Liver (tissue), 9 donors: ENCODE data around the gene NARF. TPM values are rescaled to one million over a fixed set of nuclear protein-coding genes. Genes with fewer than 3 reads are reported as not detected.

ENCODE experiments used
- DNase-seq: peaks from one replicate; pipeline ENCODE4 v3.0.0-alpha.2; 2017; ENCODE audit warnings: low spot score
- H3K27ac ChIP-seq, 2 donors: one replicate each; pipeline ENCODE4 v1.7.0; 2013; ENCODE audit warnings: inconsistent platforms in 2 of 2, low read length in 2 of 2, control low read depth in 1 of 2, low read depth in 1 of 2, mild to moderate bottlenecking in 1 of 2
- H3K27me3 ChIP-seq, 4 donors: one replicate each; pipeline versions ENCODE4 v1.6.1 to v1.7.0; 2013; ENCODE audit warnings: low read length in 3 of 4, inconsistent platforms in 1 of 4, mild to moderate bottlenecking in 1 of 4, moderate library complexity in 1 of 4; ENCODE audit not compliant: control insufficient read depth in 4 of 4, insufficient read depth in 4 of 4
- H3K36me3 ChIP-seq, 4 donors: one replicate each; pipeline versions ENCODE4 v1.6.1 to v1.7.0; 2013; ENCODE audit warnings: low read length in 3 of 4, mild to moderate bottlenecking in 3 of 4, low read depth in 1 of 4, moderate library complexity in 1 of 4; ENCODE audit not compliant: control insufficient read depth in 4 of 4, insufficient read depth in 3 of 4
- H3K4me1 ChIP-seq, 4 donors: one replicate each; pipeline versions ENCODE4 v1.6.1 to v1.7.0; 2013; ENCODE audit warnings: low read length in 3 of 4, mild to moderate bottlenecking in 3 of 4, moderate library complexity in 1 of 4; ENCODE audit not compliant: control insufficient read depth in 4 of 4, insufficient read depth in 4 of 4
- H3K4me3 ChIP-seq, 3 donors: one replicate each; pipeline versions ENCODE4 v1.6.1 to v1.7.0; 2013; ENCODE audit warnings: low read length in 3 of 3, control low read depth in 1 of 3, low read depth in 1 of 3, mild to moderate bottlenecking in 1 of 3
- H3K9ac ChIP-seq, 2 donors: one replicate each; pipeline ENCODE4 v1.7.0; 2013; ENCODE audit warnings: low read length in 2 of 2, mild to moderate bottlenecking in 2 of 2, moderate library complexity in 2 of 2, control low read depth in 1 of 2, low read depth in 1 of 2
- H3K9me3 ChIP-seq, 4 donors: one replicate each; pipeline versions ENCODE4 v1.6.1 to v1.7.0; 2013; ENCODE audit warnings: low read length in 3 of 4; ENCODE audit not compliant: control insufficient read depth in 4 of 4
- ATF3 ChIP-seq: IDR thresholded peaks from 2 replicates; pipeline ENCODE4 v1.6.1; 2016; ENCODE audit warnings: antibody characterized with exemption
- CTCF ChIP-seq: fragments of 150-350 bp; IDR thresholded peaks from 2 replicates; pipeline ENCODE4 v1.5.1; 2017; ENCODE audit warnings: improper control_type of control experiment, low read depth, low read length; ENCODE audit not compliant: missing input control
- EGR1 ChIP-seq, 2 donors: IDR thresholded peaks; 2 replicates each; pipeline ENCODE4 v1.6.1; 2016 to 2018; ENCODE audit warnings: antibody characterized with exemption in 2 of 2, low read depth in 2 of 2
- FOXA1 ChIP-seq: IDR thresholded peaks from 2 replicates; pipeline ENCODE4 v1.6.1; 2016; ENCODE audit warnings: antibody characterized with exemption
- FOXA2 ChIP-seq: IDR thresholded peaks from 2 replicates; pipeline ENCODE4 v1.6.1; 2016; ENCODE audit warnings: antibody characterized with exemption
- GABPA ChIP-seq, 2 donors: IDR thresholded peaks in 1 of 2; conservative IDR thresholded peaks in 1 of 2; 2 replicates each; pipeline ENCODE4 v1.6.1; 2016; ENCODE audit warnings: antibody characterized with exemption in 2 of 2, mild to moderate bottlenecking in 1 of 2, moderate library complexity in 1 of 2
- HNF4A ChIP-seq, 2 donors: conservative IDR thresholded peaks; 2 replicates each; pipeline ENCODE4 v1.6.1; 2016; ENCODE audit warnings: antibody characterized with exemption in 2 of 2, mild to moderate bottlenecking in 2 of 2
- HNF4G ChIP-seq: IDR thresholded peaks from 2 replicates; pipeline ENCODE4 v1.6.1; 2016; ENCODE audit warnings: antibody characterized with exemption
- MAX ChIP-seq: IDR thresholded peaks from 2 replicates; pipeline ENCODE4 v1.6.1; 2016; ENCODE audit warnings: antibody characterized with exemption
- NR2F2 ChIP-seq: IDR thresholded peaks from 2 replicates; pipeline ENCODE4 v1.6.1; 2016; ENCODE audit warnings: antibody characterized with exemption
- RAD21 ChIP-seq, 2 donors: IDR thresholded peaks; 2 replicates each; pipeline ENCODE4 v1.6.1; 2016; ENCODE audit warnings: antibody characterized with exemption in 2 of 2, mild to moderate bottlenecking in 2 of 2
- REST ChIP-seq: IDR thresholded peaks from 2 replicates; pipeline ENCODE4 v1.6.1; 2016; ENCODE audit warnings: antibody characterized with exemption, mild to moderate bottlenecking
- RXRA ChIP-seq, 2 donors: IDR thresholded peaks; 2 replicates each; pipeline ENCODE4 v1.6.1; 2017 to 2018; ENCODE audit warnings: antibody characterized with exemption in 2 of 2, mild to moderate bottlenecking in 1 of 2
- ZBTB33 ChIP-seq: IDR thresholded peaks from 2 replicates; pipeline ENCODE4 v1.6.1; 2016; ENCODE audit warnings: antibody characterized with exemption
- WGBS: extraction: QIAGEN DNeasy Blood & Tissue Kit; methylation state at CpG from one replicate; pipeline ENCODE4 v1.1.7; 2013; 5-methylcytosine and 5-hydroxymethylcytosine counted together
- polyA plus RNA-seq, 2 donors: library from polyadenylated mRNA; stranded (reverse) in 1 of 2; unstranded in 1 of 2; fragments of 200-250 nt in 1 of 2; fragments of >200 nt in 1 of 2; fragmentation: Nextera tagmentation in 1 of 2; extraction: Ambion mirVana in 1 of 2; gene quantifications; one replicate each; pipeline versions ENCODE4 v1.2.1 to v1.2.3, GENCODE V29; 2013 to 2015
- total RNA-seq, 2 donors: library from RNA; depleted of rRNA; stranded (reverse); fragments of >200 nt; gene quantifications; one replicate each; pipeline ENCODE4 v1.2.3, GENCODE V29; 2014
- donor health status: healthy.
- donor health status: healthy.
- donor health status: healthy.
- donor health status: healthy.
- donor health status: healthy.

Gene NARF
- total and polyA plus RNA-seq, 4 donors = 19.8 to 87.5 (median 26.2) TPM

GRCh38 chr17:82524540-82524939 lies 66.0 kb downstream of the NARF start:
- Histone ChIP-seq H3K9ac (peak overlapping the region; percentile 3 to 25), H3K9me3 (no peaks in the 10 kb centered on the region), H3K27me3 (no peaks in the 10 kb centered on the region), H3K4me3 (no peak overlapping the region), H3K27ac (peak overlapping the region; percentile 43 to 85), H3K36me3 (peaks cover 0 to 2% (median 0%) of the 10 kb centered on the region in 4 donors), H3K4me1 (peaks cover 10 to 63% (median 52%) of the 10 kb centered on the region in 4 donors)
- TF ChIP-seq HNF4A (conservative IDR thresholded peaks at IDR 0.05) (no peak), EGR1 (IDR thresholded peaks at IDR 0.05; ENCODE audit: low read depth in 2 of 2) (no peak), CTCF (no peak), RAD21 (IDR thresholded peaks at IDR 0.05) (no peak), FOXA2 (no peak), MAX (no peak), HNF4G (no peak), RXRA (IDR thresholded peaks at IDR 0.05) (no peak), NR2F2 (no peak), ZBTB33 (no peak), FOXA1 (no peak), REST (no peak), GABPA (IDR thresholded peaks at IDR 0.05 in 1 of 2, conservative IDR thresholded peaks at IDR 0.05 in 1 of 2) (no peak), ATF3 (no peak)
- 45% methylated on average over 4 of the region's 4 CpGs for WGBS
- no peak for DNase-seq

GRCh38 chr17:82525712-82526111 lies 67.2 kb downstream of the NARF start:
- Histone ChIP-seq H3K27me3 (no peaks in the 10 kb centered on the region), H3K9me3 (no peaks in the 10 kb centered on the region), H3K4me1 (peaks cover 10 to 63% (median 52%) of the 10 kb centered on the region in 4 donors), H3K4me3 (no peak overlapping the region), H3K27ac (peak overlapping the region; percentile 66 to 79), H3K36me3 (peaks cover 0 to 2% (median 0%) of the 10 kb centered on the region in 4 donors), H3K9ac (peak overlapping the region in 1 of 2 donors; percentile 61)
- WGBS = 34% methylated on average over 4 of the region's 4 CpGs
- DNase-seq = no peak
- TF ChIP-seq NR2F2 (peak; percentile 3), MAX (no peak)
